ENCODE data around the gene RPL6.

- TF ChIP-seq CTCF (IDR thresholded peaks at IDR 0.05): no peak
- no peak for TF ChIP-seq POLR2AphosphoS5 (IDR thresholded peaks at IDR 0.05; ENCODE audit: low read depth, low read length)
- no peak for TF ChIP-seq TCF7L2 (IDR thresholded peaks at IDR 0.05; ENCODE audit: low read depth, low read length)
- TF ChIP-seq, protein P1, sequence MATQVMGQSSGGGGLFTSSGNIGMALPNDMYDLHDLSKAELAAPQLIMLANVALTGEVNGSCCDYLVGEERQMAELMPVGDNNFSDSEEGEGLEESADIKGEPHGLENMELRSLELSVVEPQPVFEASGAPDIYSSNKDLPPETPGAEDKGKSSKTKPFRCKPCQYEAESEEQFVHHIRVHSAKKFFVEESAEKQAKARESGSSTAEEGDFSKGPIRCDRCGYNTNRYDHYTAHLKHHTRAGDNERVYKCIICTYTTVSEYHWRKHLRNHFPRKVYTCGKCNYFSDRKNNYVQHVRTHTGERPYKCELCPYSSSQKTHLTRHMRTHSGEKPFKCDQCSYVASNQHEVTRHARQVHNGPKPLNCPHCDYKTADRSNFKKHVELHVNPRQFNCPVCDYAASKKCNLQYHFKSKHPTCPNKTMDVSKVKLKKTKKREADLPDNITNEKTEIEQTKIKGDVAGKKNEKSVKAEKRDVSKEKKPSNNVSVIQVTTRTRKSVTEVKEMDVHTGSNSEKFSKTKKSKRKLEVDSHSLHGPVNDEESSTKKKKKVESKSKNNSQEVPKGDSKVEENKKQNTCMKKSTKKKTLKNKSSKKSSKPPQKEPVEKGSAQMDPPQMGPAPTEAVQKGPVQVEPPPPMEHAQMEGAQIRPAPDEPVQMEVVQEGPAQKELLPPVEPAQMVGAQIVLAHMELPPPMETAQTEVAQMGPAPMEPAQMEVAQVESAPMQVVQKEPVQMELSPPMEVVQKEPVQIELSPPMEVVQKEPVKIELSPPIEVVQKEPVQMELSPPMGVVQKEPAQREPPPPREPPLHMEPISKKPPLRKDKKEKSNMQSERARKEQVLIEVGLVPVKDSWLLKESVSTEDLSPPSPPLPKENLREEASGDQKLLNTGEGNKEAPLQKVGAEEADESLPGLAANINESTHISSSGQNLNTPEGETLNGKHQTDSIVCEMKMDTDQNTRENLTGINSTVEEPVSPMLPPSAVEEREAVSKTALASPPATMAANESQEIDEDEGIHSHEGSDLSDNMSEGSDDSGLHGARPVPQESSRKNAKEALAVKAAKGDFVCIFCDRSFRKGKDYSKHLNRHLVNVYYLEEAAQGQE (IDR thresholded peaks at IDR 0.05; ENCODE audit: insufficient read depth in 1 of 2, low read depth in 2 of 2, low read length in 1 of 2): no peak
These were observed 37.7 kb upstream of the RPL6 start for GRCh38 chr12:112447106-112447505.

All from Panc1 (cell line).